Measurements from ENCODE around the gene CSF2RB. TPM values are rescaled to one million over a fixed set of nuclear protein-coding genes. Genes with fewer than 3 reads are reported as not detected.

CSF2RB gene
- total and polyA plus RNA-seq, 12 donors = 0.55 to 12.4 (median 4.4) TPM

DNA sequence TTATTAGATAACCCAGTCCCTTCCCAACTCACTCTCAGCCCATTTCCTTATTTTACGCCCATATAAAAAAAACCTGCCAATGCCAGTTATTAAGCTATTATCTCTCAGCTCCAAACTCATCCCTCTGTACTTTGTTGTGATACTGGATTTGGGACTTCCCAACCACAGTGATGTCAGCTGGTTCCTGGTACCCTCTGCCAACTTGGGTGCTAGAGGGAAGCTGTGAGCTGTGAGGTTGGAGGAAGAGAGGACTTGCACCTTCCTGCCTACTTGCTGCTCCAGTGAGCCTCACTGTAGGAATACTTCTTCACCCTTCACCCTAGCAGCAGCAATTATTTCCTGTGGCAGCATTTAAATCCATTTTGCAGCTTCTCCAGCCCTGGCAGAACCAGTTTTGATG lies 19.2 kb upstream of the CSF2RB start:
- 84 to 92% (median 85%) methylated on average over 1 of the region's 1 CpG for WGBS, 4 donors

DNA sequence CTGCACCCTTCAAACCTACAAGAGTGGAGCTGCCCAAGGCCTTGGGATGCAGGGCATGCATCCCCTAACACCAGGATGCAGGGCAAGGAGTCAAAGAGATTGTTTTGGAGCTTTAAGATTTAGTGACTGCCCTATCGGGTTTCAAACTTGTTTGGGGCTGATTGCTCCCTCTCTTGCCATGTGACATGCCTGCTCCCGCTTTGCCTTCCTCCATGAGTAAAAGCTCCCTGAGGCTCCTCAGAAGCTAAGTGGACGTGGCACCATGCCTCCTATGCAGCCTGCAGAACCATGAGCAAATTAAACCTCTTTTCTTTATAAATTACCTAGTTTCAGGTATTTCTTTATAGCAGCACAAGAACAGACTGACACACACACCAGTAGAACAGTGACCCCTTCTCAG lies 15.8 kb upstream of the CSF2RB start:
- H3K9me3 ChIP-seq (replicated peaks in 1 of 3) = no peaks in the 10 kb centered on the region
- H3K4me1 ChIP-seq (replicated peaks in 1 of 2) = no peaks in the 10 kb centered on the region
- TF ChIP-seq, protein P1, sequence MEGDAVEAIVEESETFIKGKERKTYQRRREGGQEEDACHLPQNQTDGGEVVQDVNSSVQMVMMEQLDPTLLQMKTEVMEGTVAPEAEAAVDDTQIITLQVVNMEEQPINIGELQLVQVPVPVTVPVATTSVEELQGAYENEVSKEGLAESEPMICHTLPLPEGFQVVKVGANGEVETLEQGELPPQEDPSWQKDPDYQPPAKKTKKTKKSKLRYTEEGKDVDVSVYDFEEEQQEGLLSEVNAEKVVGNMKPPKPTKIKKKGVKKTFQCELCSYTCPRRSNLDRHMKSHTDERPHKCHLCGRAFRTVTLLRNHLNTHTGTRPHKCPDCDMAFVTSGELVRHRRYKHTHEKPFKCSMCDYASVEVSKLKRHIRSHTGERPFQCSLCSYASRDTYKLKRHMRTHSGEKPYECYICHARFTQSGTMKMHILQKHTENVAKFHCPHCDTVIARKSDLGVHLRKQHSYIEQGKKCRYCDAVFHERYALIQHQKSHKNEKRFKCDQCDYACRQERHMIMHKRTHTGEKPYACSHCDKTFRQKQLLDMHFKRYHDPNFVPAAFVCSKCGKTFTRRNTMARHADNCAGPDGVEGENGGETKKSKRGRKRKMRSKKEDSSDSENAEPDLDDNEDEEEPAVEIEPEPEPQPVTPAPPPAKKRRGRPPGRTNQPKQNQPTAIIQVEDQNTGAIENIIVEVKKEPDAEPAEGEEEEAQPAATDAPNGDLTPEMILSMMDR (IDR thresholded peaks at IDR 0.05) = no peak
- H3K4me3 ChIP-seq = no peak overlapping the region
- H3K36me3 ChIP-seq (replicated peaks in 1 of 2) = no peaks in the 10 kb centered on the region
- H3K27ac ChIP-seq = no peak overlapping the region
- WGBS, 4 donors = 59 to 73% (median 60%) methylated on average over 3 of the region's 3 CpGs
- intact Hi-C loops (cut with DNase I) = no loop called here
- no peak for DNase-seq
- H3K27me3 ChIP-seq = peaks cover 10% of the 10 kb centered on the region

More for the DNA sequence above, 19.2 kb upstream of the CSF2RB start:
- DNase-seq = no peak
- no peaks in the 10 kb centered on the region for H3K4me1 ChIP-seq (replicated peaks in 1 of 2)
- H3K27me3 ChIP-seq = peaks cover 10% of the 10 kb centered on the region
- no peak overlapping the region for H3K27ac ChIP-seq
- H3K4me3 ChIP-seq = no peak overlapping the region
- intact Hi-C loops (cut with DNase I) = no loop called here
- no peaks in the 10 kb centered on the region for H3K36me3 ChIP-seq (replicated peaks in 1 of 2)
- H3K9me3 ChIP-seq (replicated peaks in 1 of 3) = no peaks in the 10 kb centered on the region
- TF ChIP-seq, protein P1 (IDR thresholded peaks at IDR 0.05) = no peak
- no peak for TF ChIP-seq POLR2A (IDR thresholded peaks at IDR 0.05)

DNA sequence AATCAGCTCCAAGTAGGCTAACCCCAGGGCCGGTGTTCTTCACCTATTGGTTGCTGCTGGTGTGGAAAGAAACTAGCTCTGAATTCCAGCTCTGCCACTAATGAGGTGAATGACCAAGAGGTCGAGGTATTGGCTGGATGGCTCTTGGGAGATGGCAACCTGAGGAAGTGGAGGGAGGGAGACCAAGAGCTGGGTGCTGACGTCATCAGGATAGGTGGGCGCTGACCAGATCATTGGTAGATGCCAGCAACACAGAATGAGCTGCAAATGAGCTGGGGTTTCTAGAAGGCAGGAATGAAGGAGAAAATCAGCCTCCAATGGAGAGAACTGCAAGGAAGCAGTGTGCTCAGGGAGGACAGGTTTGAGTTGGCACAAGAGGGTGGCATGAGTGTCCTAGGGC lies 14.7 kb upstream of the CSF2RB start:
- Histone ChIP-seq H3K27ac (no peak overlapping the region), H3K27me3 (peaks cover 10% of the 10 kb centered on the region), H3K4me1 (replicated peaks in 1 of 2) (no peaks in the 10 kb centered on the region), H3K36me3 (replicated peaks in 1 of 2) (no peaks in the 10 kb centered on the region), H3K9me3 (replicated peaks in 1 of 3) (no peaks in the 10 kb centered on the region), H3K4me3 (no peak overlapping the region)
- TF ChIP-seq, protein P1 (IDR thresholded peaks at IDR 0.05) = no peak
- TF ChIP-seq POLR2A (IDR thresholded peaks at IDR 0.05) = no peak
- 73 to 76% (median 76%) methylated on average over 4 of the region's 4 CpGs for whole genome bisulfite sequencing, 4 donors
- intact Hi-C loops (cut with DNase I) = no loop called here
- no peak for DNase-seq

DNA sequence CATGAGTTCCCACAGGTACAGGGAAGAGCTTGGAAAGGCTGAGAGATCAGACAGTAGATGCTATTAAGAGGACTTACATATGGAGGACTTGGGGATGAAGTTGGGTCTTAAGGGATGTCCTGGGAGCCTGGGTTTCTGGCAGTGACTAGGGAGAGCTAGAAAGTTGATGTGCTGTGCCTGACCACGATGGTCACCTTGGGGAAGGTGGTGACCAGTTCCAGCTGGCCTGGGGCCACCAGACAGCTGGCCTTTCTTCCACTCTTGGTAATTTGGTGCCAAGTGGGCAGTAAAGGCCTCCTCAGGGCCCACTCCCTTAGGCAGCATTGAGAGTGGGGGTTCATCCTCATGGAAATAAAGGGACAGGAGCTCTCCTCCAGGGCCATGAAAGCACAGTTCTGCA lies 13.9 kb upstream of the CSF2RB start:
- H3K27ac ChIP-seq = no peak overlapping the region
- peaks cover 10% of the 10 kb centered on the region for H3K27me3 ChIP-seq
- 38 to 71% (median 51%) methylated on average over 1 of the region's 1 CpG for WGBS, 4 donors
- H3K36me3 ChIP-seq (replicated peaks in 1 of 2) = no peaks in the 10 kb centered on the region
- H3K4me1 ChIP-seq (replicated peaks in 1 of 2) = no peaks in the 10 kb centered on the region
- TF ChIP-seq, protein P1 (IDR thresholded peaks at IDR 0.05) = no peak
- no peak for TF ChIP-seq POLR2A (IDR thresholded peaks at IDR 0.05)
- H3K4me3 ChIP-seq = no peak overlapping the region
- no peaks in the 10 kb centered on the region for H3K9me3 ChIP-seq (replicated peaks in 1 of 3)
- intact Hi-C loops (cut with DNase I) = no loop called here
- DNase-seq = no peak
